C4-2B (cell line): Measurements from ENCODE around the gene NSUN4.

Experiments used
- H3K27ac ChIP-seq: fragments of 450-650 bp; 2 replicates; pipeline ENCODE4 v1.5.1; 2017
- ZFX ChIP-seq: fragments of 450-650 bp; IDR thresholded peaks from 2 replicates; pipeline ENCODE4 v1.6.1; 2017
- TF ChIP-seq, protein P1 (sequence below): fragments of 450-650 bp; conservative IDR thresholded peaks from 2 replicates; pipeline ENCODE4 v1.5.1; 2017; ENCODE audit warnings: mild to moderate bottlenecking

The NSUN4 gene

DNA sequence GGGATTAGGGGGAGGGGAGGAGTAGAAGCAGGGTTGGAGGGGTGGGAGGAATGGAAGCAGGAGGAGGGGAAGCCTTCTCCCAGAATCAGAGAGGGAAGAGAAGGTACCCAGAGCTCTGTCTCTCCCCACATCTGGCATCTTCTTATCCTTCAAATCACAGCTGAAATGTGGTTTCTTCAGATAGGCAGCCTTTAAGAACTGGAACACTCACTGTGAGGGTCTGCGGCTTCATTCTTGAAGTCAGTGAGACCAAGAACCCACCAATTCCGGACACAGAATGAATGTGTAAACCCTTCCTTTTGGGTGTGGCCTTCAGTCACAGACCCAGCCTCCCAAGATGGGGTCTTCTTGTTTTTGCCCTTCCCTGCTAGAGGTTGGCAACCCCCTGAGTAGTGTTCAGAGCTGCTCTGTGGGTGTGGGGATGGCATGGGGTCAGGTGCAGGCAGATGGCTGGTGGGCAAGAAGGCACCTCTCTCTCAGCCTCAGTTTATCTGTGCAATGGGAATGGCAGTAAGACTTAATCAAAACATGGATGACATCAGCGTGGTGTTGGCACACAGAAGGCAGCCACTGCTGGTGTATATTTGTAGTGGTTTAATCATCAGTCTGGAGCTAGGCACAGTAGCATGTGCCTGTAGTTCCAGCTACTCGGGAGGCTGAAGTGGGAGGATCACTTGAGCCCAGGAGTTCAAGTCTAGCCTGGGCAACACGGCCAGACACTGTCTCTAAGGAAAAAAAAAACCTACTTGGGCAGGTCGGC lies 60.7 kb downstream of the NSUN4 start:
- TF ChIP-seq, protein P1, sequence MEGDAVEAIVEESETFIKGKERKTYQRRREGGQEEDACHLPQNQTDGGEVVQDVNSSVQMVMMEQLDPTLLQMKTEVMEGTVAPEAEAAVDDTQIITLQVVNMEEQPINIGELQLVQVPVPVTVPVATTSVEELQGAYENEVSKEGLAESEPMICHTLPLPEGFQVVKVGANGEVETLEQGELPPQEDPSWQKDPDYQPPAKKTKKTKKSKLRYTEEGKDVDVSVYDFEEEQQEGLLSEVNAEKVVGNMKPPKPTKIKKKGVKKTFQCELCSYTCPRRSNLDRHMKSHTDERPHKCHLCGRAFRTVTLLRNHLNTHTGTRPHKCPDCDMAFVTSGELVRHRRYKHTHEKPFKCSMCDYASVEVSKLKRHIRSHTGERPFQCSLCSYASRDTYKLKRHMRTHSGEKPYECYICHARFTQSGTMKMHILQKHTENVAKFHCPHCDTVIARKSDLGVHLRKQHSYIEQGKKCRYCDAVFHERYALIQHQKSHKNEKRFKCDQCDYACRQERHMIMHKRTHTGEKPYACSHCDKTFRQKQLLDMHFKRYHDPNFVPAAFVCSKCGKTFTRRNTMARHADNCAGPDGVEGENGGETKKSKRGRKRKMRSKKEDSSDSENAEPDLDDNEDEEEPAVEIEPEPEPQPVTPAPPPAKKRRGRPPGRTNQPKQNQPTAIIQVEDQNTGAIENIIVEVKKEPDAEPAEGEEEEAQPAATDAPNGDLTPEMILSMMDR, result no peak
- TF ChIP-seq ZFX, result no peak
- H3K27ac ChIP-seq, result peak overlapping the region; percentile 64

DNA sequence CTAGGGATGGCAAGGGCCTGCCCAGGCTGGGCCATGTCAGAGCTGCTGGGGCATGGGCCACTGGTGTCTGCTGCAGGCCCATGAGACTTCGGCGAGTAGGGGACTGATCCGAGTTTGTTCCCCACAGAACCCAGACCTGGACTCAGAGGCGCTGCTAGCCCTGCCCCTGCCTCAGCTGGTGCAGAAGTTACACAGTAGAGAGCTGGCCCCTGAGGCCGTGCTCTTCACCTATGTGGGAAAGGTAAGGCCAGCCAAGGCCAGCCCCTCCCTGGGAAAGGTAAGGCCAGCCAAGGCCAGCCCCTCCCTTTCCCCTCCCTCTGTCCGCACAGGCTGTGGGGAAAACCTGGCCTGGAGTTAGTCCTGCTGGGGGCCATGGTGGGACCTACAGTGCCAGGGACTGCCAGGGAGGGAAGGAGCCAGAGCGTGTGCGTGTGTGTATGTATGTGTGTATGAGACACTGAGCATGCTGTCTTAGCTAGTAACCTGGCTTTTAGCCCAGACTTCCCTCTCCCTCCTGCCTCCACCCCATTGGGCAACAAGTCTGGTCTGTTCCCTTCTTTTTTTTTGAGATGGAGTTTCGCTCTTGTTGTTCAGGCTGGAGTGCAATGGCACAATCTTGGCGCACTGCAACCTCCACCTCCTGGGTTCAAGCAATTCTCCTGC lies 61.5 kb downstream of the NSUN4 start:
- TF ChIP-seq ZFX, result no peak
- TF ChIP-seq, protein P1, result no peak
- H3K27ac ChIP-seq, result peak overlapping the region; percentile 64

DNA sequence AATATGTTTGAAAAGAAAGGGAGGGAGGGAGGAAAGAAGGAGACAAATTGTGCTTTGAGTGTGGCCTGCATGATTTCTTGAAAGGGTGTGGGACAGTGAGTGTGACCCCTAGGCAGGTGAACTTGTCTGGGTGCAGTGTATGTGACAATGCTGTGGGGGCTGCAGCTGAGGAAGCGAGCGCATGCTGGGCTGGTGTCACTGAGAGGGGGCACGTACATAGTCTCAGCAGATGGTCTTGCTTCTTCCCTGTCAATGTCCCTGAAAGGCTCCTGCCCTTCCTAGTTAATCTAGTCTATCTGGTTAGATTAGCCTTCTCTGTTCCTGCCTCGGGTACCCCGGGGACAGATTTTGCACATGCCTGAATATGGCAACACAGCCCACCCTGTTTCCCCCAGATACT lies 63.3 kb downstream of the NSUN4 start:
- no peak overlapping the region for H3K27ac ChIP-seq
- TF ChIP-seq ZFX, result no peak
- TF ChIP-seq, protein P1, result no peak

DNA sequence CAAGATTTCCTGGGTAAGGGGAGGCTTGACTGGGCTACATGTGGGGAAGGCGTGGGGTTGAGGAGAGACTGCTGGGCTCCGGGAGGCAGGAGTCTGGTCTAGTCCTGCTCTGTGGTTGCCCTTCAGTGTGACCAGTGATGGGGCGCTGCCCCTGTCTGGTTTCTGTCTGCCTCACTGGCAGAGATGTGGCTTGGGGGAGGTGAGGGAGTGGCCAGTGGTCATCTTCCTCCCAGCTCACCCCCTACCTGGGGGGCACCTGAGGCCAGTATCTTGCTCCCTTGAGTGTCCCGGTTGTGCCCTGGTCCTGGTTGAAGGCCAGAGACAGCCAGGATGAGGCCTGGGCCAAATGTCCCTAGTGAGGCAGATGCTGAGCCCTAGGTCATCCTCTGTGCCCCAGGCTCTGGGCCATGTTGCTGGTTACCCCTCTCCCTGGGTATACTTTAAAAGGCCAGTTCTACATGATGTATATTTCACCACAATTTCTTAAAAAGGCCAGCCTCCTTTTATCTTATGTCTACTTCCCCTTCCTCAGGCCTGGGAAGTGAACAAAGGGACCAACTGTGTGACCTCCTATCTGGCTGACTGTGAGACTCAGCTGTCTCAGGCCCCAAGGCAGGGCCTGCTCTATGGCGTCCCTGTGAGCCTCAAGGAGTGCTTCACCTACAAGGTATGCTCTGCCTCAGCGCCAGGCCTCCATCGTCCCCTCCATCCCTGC lies 64.0 kb downstream of the NSUN4 start:
- H3K27ac ChIP-seq, result no peak overlapping the region
- TF ChIP-seq, protein P1, result no peak
- no peak for TF ChIP-seq ZFX

DNA sequence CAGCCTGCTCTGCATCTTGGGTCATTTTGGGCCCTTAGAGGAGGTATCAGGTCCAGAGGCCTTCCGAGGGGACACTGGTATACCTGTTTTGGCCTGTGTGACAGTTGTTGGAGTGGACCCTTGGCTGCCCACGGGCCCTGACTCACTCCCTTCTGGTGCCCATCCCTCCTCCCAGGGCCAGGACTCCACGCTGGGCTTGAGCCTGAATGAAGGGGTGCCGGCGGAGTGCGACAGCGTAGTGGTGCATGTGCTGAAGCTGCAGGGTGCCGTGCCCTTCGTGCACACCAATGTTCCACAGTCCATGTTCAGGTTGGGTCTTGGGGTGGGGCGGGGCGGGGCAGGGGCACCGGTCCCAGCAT lies 64.6 kb downstream of the NSUN4 start:
- H3K27ac ChIP-seq, result no peak overlapping the region
- no peak for TF ChIP-seq ZFX
- TF ChIP-seq, protein P1, result no peak

DNA sequence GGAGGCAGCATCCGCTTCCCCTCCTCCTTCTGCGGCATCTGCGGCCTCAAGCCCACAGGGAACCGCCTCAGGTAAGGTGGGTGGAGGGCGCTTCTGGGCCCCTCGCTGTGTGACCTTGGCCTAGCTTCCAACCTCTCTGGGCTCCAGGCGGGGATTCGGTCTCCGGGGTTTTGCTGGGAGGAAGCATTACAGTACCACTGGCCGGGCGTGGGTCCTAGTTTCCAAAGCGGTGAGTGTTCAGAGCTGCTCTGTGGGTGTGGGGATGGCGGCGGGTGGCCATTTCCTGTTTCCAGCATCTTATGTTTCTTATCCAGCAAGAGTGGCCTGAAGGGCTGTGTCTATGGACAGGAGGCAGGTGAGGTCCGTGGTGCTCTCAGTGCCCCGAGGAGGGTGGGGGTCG lies 65.1 kb downstream of the NSUN4 start:
- no peak overlapping the region for H3K27ac ChIP-seq
- TF ChIP-seq, protein P1, result no peak
- TF ChIP-seq ZFX, result no peak
